HepG2 (cell line): ENCODE results near the gene PAIP2. TPM values are rescaled to one million over a fixed set of nuclear protein-coding genes. Genes with fewer than 3 reads are reported as not detected.

Experiments
- EHMT2 ChIP-seq: fragments of 200-600 bp; sonication (generic); IDR thresholded peaks from 2 replicates; pipeline ENCODE4 v1.7.0; 2017; ENCODE audit warnings: antibody characterized with exemption, low read depth, low read length, borderline replicate concordance
- FOXA1 ChIP-seq, 2 experiments: fragments of 450-650 bp in 1 of 2; sonication (generic) in 1 of 2; formaldehyde crosslinking in 1 of 2; IDR thresholded peaks; 2 replicates each; pipeline versions ENCODE4 v1.4.0 to v1.6.1; 2016 to 2020; ENCODE audit warnings: missing genetic modification reagents in 1 of 2
- HES4 ChIP-seq: sonication (generic); formaldehyde crosslinking; IDR thresholded peaks from 2 replicates; pipeline ENCODE4 v1.9.0; 2021; ENCODE audit warnings: mild to moderate bottlenecking, missing genetic modification reagents, borderline replicate concordance
- HOXA3 ChIP-seq: sonication (generic); formaldehyde crosslinking; IDR thresholded peaks from 2 replicates; pipeline ENCODE4 v1.5.0; 2020; ENCODE audit warnings: missing genetic modification reagents
- KDM6A ChIP-seq: IDR thresholded peaks from 2 replicates; pipeline ENCODE4 v1.6.1; 2016; ENCODE audit warnings: low read depth
- KLF12 ChIP-seq: sonication (generic); formaldehyde crosslinking; IDR thresholded peaks from 2 replicates; pipeline ENCODE4 v1.4.0; 2020; ENCODE audit warnings: missing genetic modification reagents, borderline replicate concordance
- MAF1 ChIP-seq: sonication (generic); formaldehyde crosslinking; IDR thresholded peaks from 2 replicates; pipeline ENCODE4 v1.5.0; 2020; ENCODE audit warnings: missing genetic modification reagents, borderline replicate concordance
- MLX ChIP-seq: IDR thresholded peaks from 2 replicates; pipeline ENCODE4 v1.6.1; 2016
- NFYB ChIP-seq: sonication (generic); formaldehyde crosslinking; IDR thresholded peaks from 2 replicates; pipeline ENCODE4 v1.4.0; 2020; ENCODE audit warnings: missing genetic modification reagents
- REXO4 ChIP-seq: sonication (generic); formaldehyde crosslinking; IDR thresholded peaks from 2 replicates; pipeline ENCODE4 v1.8.0; 2022; ENCODE audit warnings: missing genetic modification reagents, mild to moderate bottlenecking, borderline replicate concordance
- SOX5 ChIP-seq: IDR thresholded peaks from 2 replicates; pipeline ENCODE4 v1.6.1; 2016; ENCODE audit warnings: borderline replicate concordance
- SP2 ChIP-seq: sonication (generic); formaldehyde crosslinking; IDR thresholded peaks from 2 replicates; pipeline ENCODE4 v1.5.1; 2020; ENCODE audit warnings: mild to moderate bottlenecking, missing genetic modification reagents
- ZBTB1 ChIP-seq: sonication (generic); formaldehyde crosslinking; IDR thresholded peaks from 2 replicates; pipeline ENCODE4 v1.4.0; 2020; ENCODE audit warnings: missing genetic modification reagents, borderline replicate concordance
- ZBTB42 ChIP-seq: sonication (generic); formaldehyde crosslinking; IDR thresholded peaks from 2 replicates; pipeline ENCODE4 v1.5.0; 2020; ENCODE audit warnings: mild to moderate bottlenecking, missing genetic modification reagents
- ZEB1 ChIP-seq: IDR thresholded peaks from 2 replicates; pipeline ENCODE4 v1.6.1; 2012; ENCODE audit warnings: mild to moderate bottlenecking, low read depth, inconsistent platforms; ENCODE audit not compliant: insufficient replicate concordance
- ZFP36 ChIP-seq: fragments of 150-350 bp; IDR thresholded peaks from 2 replicates; pipeline ENCODE4 v1.6.1; 2018; ENCODE audit warnings: borderline replicate concordance, low read length, low read depth; ENCODE audit not compliant: partially characterized antibody
- ZNF280B ChIP-seq: sonication (generic); formaldehyde crosslinking; IDR thresholded peaks from 2 replicates; pipeline ENCODE4 v1.5.0; 2020; ENCODE audit warnings: missing genetic modification reagents, mild to moderate bottlenecking, borderline replicate concordance
- ZNF33B ChIP-seq: sonication (generic); formaldehyde crosslinking; IDR thresholded peaks from 2 replicates; pipeline ENCODE4 v1.5.1; 2020; ENCODE audit warnings: mild to moderate bottlenecking, missing genetic modification reagents
- ZNF44 ChIP-seq: sonication (generic); formaldehyde crosslinking; IDR thresholded peaks from 2 replicates; pipeline ENCODE4 v1.5.1; 2020; ENCODE audit warnings: mild to moderate bottlenecking, missing genetic modification reagents
- ZNF577 ChIP-seq: sonication (generic); formaldehyde crosslinking; IDR thresholded peaks from 2 replicates; pipeline ENCODE4 v1.4.0; 2020; ENCODE audit warnings: mild to moderate bottlenecking, low read depth, missing genetic modification reagents, borderline replicate concordance
- ZNF781 ChIP-seq: sonication (generic); formaldehyde crosslinking; IDR thresholded peaks from 2 replicates; pipeline ENCODE4 v1.5.1; 2020; ENCODE audit warnings: borderline replicate concordance, mild to moderate bottlenecking, missing genetic modification reagents; ENCODE audit errors: not compliant biosample characterization
- polyA plus RNA-seq, 8 experiments: library from polyadenylated mRNA; depleted of rRNA in 3 of 8; stranded (reverse) in 7 of 8; unstranded in 1 of 8; fragments of >200 nt; fragmentation: Illumina TruSeq in 4 of 8; extraction: Trizol in 4 of 8; gene quantifications; 2 replicates each; pipeline versions ENCODE4 v1.2.1 to v1.2.3, GENCODE V29; 2011 to 2016; ENCODE audit warnings: low read depth in 4 of 8, missing spikeins in 1 of 8, mixed read lengths in 1 of 8; ENCODE audit not compliant: insufficient read depth in 1 of 8
- total RNA-seq, 5 experiments: library from RNA; depleted of rRNA; stranded (reverse); fragments of >200 nt; fragmentation: Illumina TruSeq; extraction: Trizol; gene quantifications; 2 replicates each; pipeline ENCODE4 v1.2.3, GENCODE V29; 2016; ENCODE audit warnings: low read depth in 1 of 5
- TF ChIP-seq, protein P1 (sequence below): sonication (generic); formaldehyde crosslinking; IDR thresholded peaks from 2 replicates; pipeline ENCODE4 v1.5.0; 2020; ENCODE audit warnings: mild to moderate bottlenecking, missing genetic modification reagents

PAIP2 gene
- total and polyA plus RNA-seq, 2 of the 13 experiments (the other 11 are each of a cell fraction or from before 2014, with no cell fraction given), result 61.5 to 76.3 TPM

GRCh38 chr5:139385061-139386049 is 43.7 kb downstream of the PAIP2 start (continued):
- TF ChIP-seq ZFP36 (no peak), HOXA3 (CRISPR knock-in tag) (no peak; the same call in 1 of the 2 replicates), ZBTB42 (CRISPR knock-in tag) (no peak), MLX (no peak), ZBTB1 (CRISPR knock-in tag) (no peak), KLF12 (CRISPR knock-in tag) (no peak), KDM6A (CRISPR knock-in tag) (no peak), ZNF44 (CRISPR knock-in tag) (no peak), FOXA1 (IDR thresholded peaks at IDR 0.05) (no peak), FOXA1 (CRISPR knock-in tag; IDR thresholded peaks at IDR 0.05) (no peak), HES4 (CRISPR knock-in tag) (no peak), ZNF781 (no peak), ZNF280B (no peak), MAF1 (CRISPR knock-in tag) (no peak), EHMT2 (no peak), ZEB1 (no peak), ZNF577 (CRISPR knock-in tag) (no peak), ZNF33B (CRISPR knock-in tag) (no peak), NFYB (CRISPR knock-in tag) (0 out of 2 replicates have a peak, but pooled peaks have one; percentile 27), SP2 (CRISPR knock-in tag) (no peak), SOX5 (CRISPR knock-in tag) (0 out of 2 replicates have a peak, but pooled peaks have one; percentile 26), REXO4 (CRISPR knock-in tag) (no peak)
- TF ChIP-seq, protein P1, sequence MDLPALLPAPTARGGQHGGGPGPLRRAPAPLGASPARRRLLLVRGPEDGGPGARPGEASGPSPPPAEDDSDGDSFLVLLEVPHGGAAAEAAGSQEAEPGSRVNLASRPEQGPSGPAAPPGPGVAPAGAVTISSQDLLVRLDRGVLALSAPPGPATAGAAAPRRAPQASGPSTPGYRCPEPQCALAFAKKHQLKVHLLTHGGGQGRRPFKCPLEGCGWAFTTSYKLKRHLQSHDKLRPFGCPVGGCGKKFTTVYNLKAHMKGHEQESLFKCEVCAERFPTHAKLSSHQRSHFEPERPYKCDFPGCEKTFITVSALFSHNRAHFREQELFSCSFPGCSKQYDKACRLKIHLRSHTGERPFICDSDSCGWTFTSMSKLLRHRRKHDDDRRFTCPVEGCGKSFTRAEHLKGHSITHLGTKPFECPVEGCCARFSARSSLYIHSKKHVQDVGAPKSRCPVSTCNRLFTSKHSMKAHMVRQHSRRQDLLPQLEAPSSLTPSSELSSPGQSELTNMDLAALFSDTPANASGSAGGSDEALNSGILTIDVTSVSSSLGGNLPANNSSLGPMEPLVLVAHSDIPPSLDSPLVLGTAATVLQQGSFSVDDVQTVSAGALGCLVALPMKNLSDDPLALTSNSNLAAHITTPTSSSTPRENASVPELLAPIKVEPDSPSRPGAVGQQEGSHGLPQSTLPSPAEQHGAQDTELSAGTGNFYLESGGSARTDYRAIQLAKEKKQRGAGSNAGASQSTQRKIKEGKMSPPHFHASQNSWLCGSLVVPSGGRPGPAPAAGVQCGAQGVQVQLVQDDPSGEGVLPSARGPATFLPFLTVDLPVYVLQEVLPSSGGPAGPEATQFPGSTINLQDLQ (CRISPR knock-in tag), result no peak
